ENCODE measurements around the gene CLMN. TPM values are rescaled to one million over a fixed set of nuclear protein-coding genes. Genes with fewer than 3 reads are reported as not detected.

Gene CLMN
- total and polyA plus RNA-seq, 2 of the 13 experiments (the other 11 are each of a cell fraction or from before 2014, with no cell fraction given) = 15.1 to 16.7 TPM

DNA sequence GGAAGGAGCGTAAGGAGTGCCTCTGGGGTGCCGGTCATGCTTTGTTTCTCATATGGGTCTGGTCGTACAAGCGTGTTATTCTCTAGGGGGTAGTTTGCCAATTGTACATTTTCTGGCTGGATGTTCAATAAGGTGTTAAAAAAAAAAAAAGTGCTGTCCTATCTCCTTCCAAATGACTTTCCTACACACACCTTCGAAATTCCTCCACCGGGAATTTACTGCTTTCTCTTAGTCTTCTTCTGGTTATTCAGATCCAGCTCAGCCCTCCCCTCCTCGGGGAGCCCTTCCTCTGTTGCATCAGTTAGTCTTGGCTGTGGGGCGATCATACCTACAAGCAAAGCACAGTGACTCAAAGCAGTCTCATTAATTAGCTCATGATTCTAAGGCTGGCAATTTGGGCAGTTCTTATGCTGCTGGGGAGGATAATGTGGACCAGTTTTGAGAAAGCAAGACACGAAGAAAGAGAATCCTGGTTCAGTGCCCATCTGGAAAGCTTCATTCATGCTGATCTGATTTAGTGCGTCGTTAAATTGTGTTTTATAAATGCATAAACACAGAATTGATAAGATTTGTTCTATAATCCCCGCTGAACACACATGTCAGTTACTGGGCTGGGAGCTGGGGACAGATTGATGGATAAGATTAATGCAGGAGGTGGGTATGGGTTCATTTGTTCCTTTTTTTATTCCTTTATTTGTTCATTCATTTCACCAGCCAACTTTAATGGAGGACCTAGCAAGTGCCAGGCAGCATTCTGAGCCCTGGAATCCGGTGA is 9.2 kb upstream of the CLMN start:
- intact Hi-C loops (cut with micrococcal nuclease; ENCODE audit: unreplicated experiment) = no loop called here
- DNase-seq (ENCODE audit: low spot score) (no peak), ATAC-seq (no peak), FAIRE-seq (no peak)
- H4K20me1 ChIP-seq (ENCODE audit: insufficient read depth, low read length) = no peaks in the 10 kb centered on the region
- H2AFZ ChIP-seq (ENCODE audit: low read length) = no peak overlapping the region
- H3K36me3 ChIP-seq (replicated peaks in 1 of 2; ENCODE audit: control insufficient read depth in 1 of 2, insufficient read depth in 2 of 2, low read length in 2 of 2) = no peaks in the 10 kb centered on the region
- no peak for TF ChIP-seq MTF2 (CRISPR knock-in tag; IDR thresholded peaks at IDR 0.05; ENCODE audit: borderline replicate concordance)
- TF ChIP-seq IKZF4 (CRISPR knock-in tag; IDR thresholded peaks at IDR 0.05; ENCODE audit: borderline replicate concordance, low read depth, not compliant biosample characterization) = no peak
- TF ChIP-seq KMT2A (CRISPR knock-in tag; IDR thresholded peaks at IDR 0.05) = no peak
- TF ChIP-seq ARHGAP35 (CRISPR knock-in tag; IDR thresholded peaks at IDR 0.05; ENCODE audit: borderline replicate concordance) = no peak
- 57% methylated on average over 13 of the region's 13 CpGs for WGBS (ENCODE audit: low lambda C conversion rate)
- H3K4me3 ChIP-seq (replicated peaks in 1 of 3; ENCODE audit: insufficient read depth in 1 of 3, low read depth in 2 of 3, low read length in 3 of 3) = no peak overlapping the region
- H3K27me3 ChIP-seq (ENCODE audit: control insufficient read depth in 1 of 2, insufficient read depth in 2 of 2, low read length in 2 of 2) = peaks cover 0 to 35% of the 10 kb centered on the region in 2 experiments
- no peaks in the 10 kb centered on the region for H3K9me3 ChIP-seq (ENCODE audit: low read length)
- no peak overlapping the region for H3K9ac ChIP-seq (ENCODE audit: insufficient read depth, low read depth, low read length)
- ChIA-PET POLR2A (no interaction called here), CTCF (ENCODE audit: low intra/inter-chr PET ratio, low total read pairs) (no interaction called here)
- BruUV-seq (replicated peaks) = no TSS peak
- H3K79me2 ChIP-seq (ENCODE audit: insufficient read depth, low read length) = no peaks in the 10 kb centered on the region
- in situ Hi-C loops (cut with HindIII; ENCODE audit: extremely low pct_ligation_motif_present, low pct_unique_long_range_greater_than_20kb) = no loop called here
- no peak overlapping the region for H3K27ac ChIP-seq (ENCODE audit: extremely low read length, insufficient read depth, low read length)
- no peak overlapping the region for H3K4me2 ChIP-seq (ENCODE audit: low read depth, low read length)
- peaks cover 30% of the 10 kb centered on the region for H3K4me1 ChIP-seq (ENCODE audit: insufficient read depth, low read length)

DNA sequence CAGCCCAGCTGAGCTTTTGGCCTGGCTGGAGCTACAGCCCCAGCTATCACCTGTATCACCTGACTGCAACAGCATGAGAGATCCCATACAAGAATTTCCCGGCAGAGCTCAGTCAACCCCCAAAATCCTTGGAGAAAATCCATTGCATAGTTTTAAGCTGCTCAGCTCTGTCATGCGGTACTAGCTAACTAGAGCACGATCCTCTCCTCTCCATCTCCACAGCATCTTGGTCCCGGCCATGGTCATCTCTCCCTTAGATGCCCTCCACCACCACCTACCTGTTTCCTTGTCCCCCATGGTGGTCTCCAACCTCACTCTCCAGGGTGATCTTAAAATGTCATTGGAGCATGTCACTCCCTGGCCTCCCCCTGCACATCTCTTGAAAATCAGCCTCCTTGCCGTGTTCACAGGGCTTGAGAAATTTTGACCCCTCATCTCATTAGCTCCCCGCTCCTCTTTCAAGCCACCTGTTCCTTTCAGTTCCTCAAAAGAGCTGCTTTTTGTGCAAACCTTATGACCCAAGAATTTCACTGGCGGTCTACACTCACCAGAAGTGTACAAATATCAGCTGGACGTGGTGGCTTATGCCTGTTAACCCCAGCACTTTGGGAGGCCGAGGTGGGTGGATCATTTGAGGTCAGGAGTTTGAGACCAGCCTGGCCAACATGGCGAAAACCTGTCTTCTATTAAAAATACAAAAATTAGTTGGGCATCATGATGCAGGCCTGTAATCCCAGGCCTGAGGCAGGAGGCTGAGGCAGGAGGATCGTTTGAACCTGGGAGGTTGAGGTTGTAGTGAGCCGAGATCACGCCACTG is 8.1 kb upstream of the CLMN start:
- 54% methylated on average over 12 of the region's 13 CpGs for WGBS (ENCODE audit: low lambda C conversion rate)
- ChIA-PET CTCF (ENCODE audit: low intra/inter-chr PET ratio, low total read pairs) (no interaction called here), POLR2A (no interaction called here)
- DNase-seq (ENCODE audit: low spot score) (no peak), ATAC-seq (no peak), FAIRE-seq (no peak)
- H3K27ac ChIP-seq (ENCODE audit: extremely low read length, insufficient read depth, low read length) = no peak overlapping the region
- no peak overlapping the region for H3K4me3 ChIP-seq (replicated peaks in 1 of 3; ENCODE audit: insufficient read depth in 1 of 3, low read depth in 2 of 3, low read length in 3 of 3)
- H3K79me2 ChIP-seq (ENCODE audit: insufficient read depth, low read length) = no peaks in the 10 kb centered on the region
- no peak overlapping the region for H3K4me2 ChIP-seq (ENCODE audit: low read depth, low read length)
- H3K36me3 ChIP-seq (replicated peaks in 1 of 2; ENCODE audit: control insufficient read depth in 1 of 2, insufficient read depth in 2 of 2, low read length in 2 of 2) = no peaks in the 10 kb centered on the region
- no TSS peak for BruUV-seq (replicated peaks)
- no peaks in the 10 kb centered on the region for H3K9me3 ChIP-seq (ENCODE audit: low read length)
- intact Hi-C loops (cut with micrococcal nuclease; ENCODE audit: unreplicated experiment) = no loop called here
- no peak overlapping the region for H2AFZ ChIP-seq (ENCODE audit: low read length)
- peaks cover 0 to 44% of the 10 kb centered on the region in 2 experiments for H3K27me3 ChIP-seq (ENCODE audit: control insufficient read depth in 1 of 2, insufficient read depth in 2 of 2, low read length in 2 of 2)
- no peak overlapping the region for H3K9ac ChIP-seq (ENCODE audit: insufficient read depth, low read depth, low read length)
- in situ Hi-C loops (cut with HindIII; ENCODE audit: extremely low pct_ligation_motif_present, low pct_unique_long_range_greater_than_20kb) = no loop called here
- H3K4me1 ChIP-seq (ENCODE audit: insufficient read depth, low read length) = peaks cover 29% of the 10 kb centered on the region
- H4K20me1 ChIP-seq (ENCODE audit: insufficient read depth, low read length) = no peaks in the 10 kb centered on the region
- TF ChIP-seq FOXO1 (CRISPR knock-in tag; IDR thresholded peaks at IDR 0.05) (no peak), XRCC5 (optimal IDR thresholded peaks at IDR 0.05; ENCODE audit: low read length) (no peak), FOXP1 (IDR thresholded peaks at IDR 0.05) (no peak), FOXP1 (CRISPR knock-in tag; IDR thresholded peaks at IDR 0.05) (no peak)
- TF ChIP-seq, protein P1, sequence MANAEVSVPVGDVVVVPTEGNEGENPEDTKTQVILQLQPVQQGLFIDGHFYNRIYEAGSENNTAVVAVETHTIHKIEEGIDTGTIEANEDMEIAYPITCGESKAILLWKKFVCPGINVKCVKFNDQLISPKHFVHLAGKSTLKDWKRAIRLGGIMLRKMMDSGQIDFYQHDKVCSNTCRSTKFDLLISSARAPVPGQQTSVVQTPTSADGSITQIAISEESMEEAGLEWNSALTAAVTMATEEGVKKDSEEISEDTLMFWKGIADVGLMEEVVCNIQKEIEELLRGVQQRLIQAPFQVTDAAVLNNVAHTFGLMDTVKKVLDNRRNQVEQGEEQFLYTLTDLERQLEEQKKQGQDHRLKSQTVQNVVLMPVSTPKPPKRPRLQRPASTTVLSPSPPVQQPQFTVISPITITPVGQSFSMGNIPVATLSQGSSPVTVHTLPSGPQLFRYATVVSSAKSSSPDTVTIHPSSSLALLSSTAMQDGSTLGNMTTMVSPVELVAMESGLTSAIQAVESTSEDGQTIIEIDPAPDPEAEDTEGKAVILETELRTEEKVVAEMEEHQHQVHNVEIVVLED (CRISPR knock-in tag; IDR thresholded peaks at IDR 0.05; ENCODE audit: borderline replicate concordance) = no peak
- TF ChIP-seq, protein P2, sequence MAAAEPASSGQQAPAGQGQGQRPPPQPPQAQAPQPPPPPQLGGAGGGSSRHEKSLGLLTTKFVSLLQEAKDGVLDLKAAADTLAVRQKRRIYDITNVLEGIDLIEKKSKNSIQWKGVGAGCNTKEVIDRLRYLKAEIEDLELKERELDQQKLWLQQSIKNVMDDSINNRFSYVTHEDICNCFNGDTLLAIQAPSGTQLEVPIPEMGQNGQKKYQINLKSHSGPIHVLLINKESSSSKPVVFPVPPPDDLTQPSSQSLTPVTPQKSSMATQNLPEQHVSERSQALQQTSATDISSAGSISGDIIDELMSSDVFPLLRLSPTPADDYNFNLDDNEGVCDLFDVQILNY (CRISPR knock-in tag; conservative IDR thresholded peaks at IDR 0.05) = no peak
- TF ChIP-seq, protein P3, sequence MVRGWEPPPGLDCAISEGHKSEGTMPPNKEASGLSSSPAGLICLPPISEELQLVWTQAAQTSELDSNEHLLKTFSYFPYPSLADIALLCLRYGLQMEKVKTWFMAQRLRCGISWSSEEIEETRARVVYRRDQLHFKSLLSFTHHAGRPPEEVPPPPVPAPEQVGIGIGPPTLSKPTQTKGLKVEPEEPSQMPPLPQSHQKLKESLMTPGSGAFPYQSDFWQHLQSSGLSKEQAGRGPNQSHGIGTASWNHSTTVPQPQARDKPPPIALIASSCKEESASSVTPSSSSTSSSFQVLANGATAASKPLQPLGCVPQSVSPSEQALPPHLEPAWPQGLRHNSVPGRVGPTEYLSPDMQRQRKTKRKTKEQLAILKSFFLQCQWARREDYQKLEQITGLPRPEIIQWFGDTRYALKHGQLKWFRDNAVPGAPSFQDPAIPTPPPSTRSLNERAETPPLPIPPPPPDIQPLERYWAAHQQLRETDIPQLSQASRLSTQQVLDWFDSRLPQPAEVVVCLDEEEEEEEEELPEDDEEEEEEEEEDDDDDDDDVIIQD (CRISPR knock-in tag; IDR thresholded peaks at IDR 0.05; ENCODE audit: low read depth) = no peak

Data from HepG2 (cell line).